ENCODE data around the gene CHAF1A.

Gene CHAF1A

GRCh38 chr19:4430760-4431159 is 28.3 kb downstream of the CHAF1A start:
- Mint-ChIP-seq H3K36me3 (peaks cover 40% of the 10 kb centered on the region), H3K27me3 (no peaks in the 10 kb centered on the region), H3K4me3 (peak overlapping the region; percentile 28), H3K27ac (peak overlapping the region; percentile 84), H3K9me3 (no peaks in the 10 kb centered on the region), H3K4me1 (peaks cover 41% of the 10 kb centered on the region)
- ATAC-seq: peak; percentile 70

- peaks cover 36% of the 10 kb centered on the region for H3K36me3 Mint-ChIP-seq
- H3K9me3 Mint-ChIP-seq: no peaks in the 10 kb centered on the region
- H3K4me1 Mint-ChIP-seq: peaks cover 41% of the 10 kb centered on the region
- peak overlapping the region; percentile 84 for H3K27ac Mint-ChIP-seq
- ATAC-seq: peak; percentile 51
- peak overlapping the region; percentile 28 for H3K4me3 Mint-ChIP-seq
- H3K27me3 Mint-ChIP-seq: no peaks in the 10 kb centered on the region
Observed at GRCh38 chr19:4431296-4431695, 28.9 kb downstream of the CHAF1A start.

- Mint-ChIP-seq H3K9me3 (no peaks in the 10 kb centered on the region), H3K4me1 (peaks cover 41% of the 10 kb centered on the region), H3K36me3 (peaks cover 36% of the 10 kb centered on the region), H3K27me3 (no peaks in the 10 kb centered on the region), H3K27ac (peak overlapping the region; percentile 84), H3K4me3 (peak overlapping the region; percentile 65)
- peak; percentile 84 for ATAC-seq
Observed at GRCh38 chr19:4431808-4432674, 29.6 kb downstream of the CHAF1A start.

GRCh38 chr19:4432918-4433506 is 30.6 kb downstream of the CHAF1A start:
- H3K4me3 Mint-ChIP-seq: no peak overlapping the region
- ATAC-seq: no peak

GRCh38 chr19:4434391-4434790 is 32.0 kb downstream of the CHAF1A start:
- Mint-ChIP-seq H3K27me3 (no peaks in the 10 kb centered on the region), H3K4me3 (no peak overlapping the region), H3K36me3 (peaks cover 28% of the 10 kb centered on the region), H3K4me1 (peaks cover 41% of the 10 kb centered on the region), H3K9me3 (no peaks in the 10 kb centered on the region), H3K27ac (no peak overlapping the region)
- ATAC-seq: no peak

More at GRCh38 chr19:4432918-4433506, 30.6 kb downstream of the CHAF1A start:
- Mint-ChIP-seq H3K27me3 (no peaks in the 10 kb centered on the region), H3K9me3 (no peaks in the 10 kb centered on the region), H3K36me3 (peaks cover 36% of the 10 kb centered on the region), H3K27ac (peak overlapping the region; percentile 84), H3K4me1 (peaks cover 41% of the 10 kb centered on the region)

- no peak for ATAC-seq
- H3K36me3 Mint-ChIP-seq: peaks cover 27% of the 10 kb centered on the region
- no peak overlapping the region for H3K27ac Mint-ChIP-seq
Observed at GRCh38 chr19:4436231-4436630, 33.8 kb downstream of the CHAF1A start.

GRCh38 chr19:4437103-4437502 is 34.7 kb downstream of the CHAF1A start:
- H3K4me3 Mint-ChIP-seq: no peak overlapping the region
- no peaks in the 10 kb centered on the region for H3K9me3 Mint-ChIP-seq

More at GRCh38 chr19:4436231-4436630, 33.8 kb downstream of the CHAF1A start:
- no peak overlapping the region for H3K4me3 Mint-ChIP-seq
- peaks cover 26% of the 10 kb centered on the region for H3K4me1 Mint-ChIP-seq
- no peaks in the 10 kb centered on the region for H3K9me3 Mint-ChIP-seq
- no peaks in the 10 kb centered on the region for H3K27me3 Mint-ChIP-seq

GRCh38 chr19:4439243-4439642 is 36.8 kb downstream of the CHAF1A start:
- H3K9me3 Mint-ChIP-seq: no peaks in the 10 kb centered on the region
- H3K27ac Mint-ChIP-seq: no peak overlapping the region
- H3K27me3 Mint-ChIP-seq: no peaks in the 10 kb centered on the region
- peaks cover 21% of the 10 kb centered on the region for H3K36me3 Mint-ChIP-seq
- no peak overlapping the region for H3K4me3 Mint-ChIP-seq
- peaks cover 25% of the 10 kb centered on the region for H3K4me1 Mint-ChIP-seq
- ATAC-seq: no peak

More at GRCh38 chr19:4437103-4437502, 34.7 kb downstream of the CHAF1A start:
- H3K36me3 Mint-ChIP-seq: peaks cover 27% of the 10 kb centered on the region
- no peak overlapping the region for H3K27ac Mint-ChIP-seq
- no peak for ATAC-seq
- peaks cover 21% of the 10 kb centered on the region for H3K4me1 Mint-ChIP-seq
- H3K27me3 Mint-ChIP-seq: no peaks in the 10 kb centered on the region

GRCh38 chr19:4441994-4442818 is 39.8 kb downstream of the CHAF1A start:
- Mint-ChIP-seq H3K27ac (peak overlapping the region; percentile 84), H3K4me3 (peak overlapping the region; percentile 76), H3K9me3 (no peaks in the 10 kb centered on the region), H3K27me3 (no peaks in the 10 kb centered on the region), H3K36me3 (peaks cover 18% of the 10 kb centered on the region), H3K4me1 (peaks cover 19% of the 10 kb centered on the region)
- ATAC-seq: peak; percentile 69

- Mint-ChIP-seq H3K4me3 (no peak overlapping the region), H3K27ac (peak overlapping the region; percentile 84), H3K9me3 (no peaks in the 10 kb centered on the region), H3K4me1 (peaks cover 19% of the 10 kb centered on the region), H3K27me3 (no peaks in the 10 kb centered on the region), H3K36me3 (peaks cover 18% of the 10 kb centered on the region)
- no peak for ATAC-seq
Observed at GRCh38 chr19:4442819-4443146, 40.3 kb downstream of the CHAF1A start.

- no peak for ATAC-seq
- Mint-ChIP-seq H3K27ac (peak overlapping the region; percentile 84), H3K9me3 (no peaks in the 10 kb centered on the region), H3K36me3 (peaks cover 19% of the 10 kb centered on the region), H3K27me3 (no peaks in the 10 kb centered on the region), H3K4me3 (no peak overlapping the region), H3K4me1 (peaks cover 19% of the 10 kb centered on the region)
Observed at GRCh38 chr19:4443188-4443587, 40.7 kb downstream of the CHAF1A start.

- H3K9me3 Mint-ChIP-seq: no peaks in the 10 kb centered on the region
- no peak overlapping the region for H3K27ac Mint-ChIP-seq
- no peaks in the 10 kb centered on the region for H3K27me3 Mint-ChIP-seq
- H3K4me3 Mint-ChIP-seq: no peak overlapping the region
- peaks cover 28% of the 10 kb centered on the region for H3K36me3 Mint-ChIP-seq
- no peak for ATAC-seq
- H3K4me1 Mint-ChIP-seq: peaks cover 19% of the 10 kb centered on the region
Observed at GRCh38 chr19:4443966-4444764, 41.7 kb downstream of the CHAF1A start.

- no peak overlapping the region for H3K4me3 Mint-ChIP-seq
- H3K27me3 Mint-ChIP-seq: no peaks in the 10 kb centered on the region
- ATAC-seq: no peak
- H3K27ac Mint-ChIP-seq: no peak overlapping the region
- H3K36me3 Mint-ChIP-seq: peaks cover 28% of the 10 kb centered on the region
- peaks cover 19% of the 10 kb centered on the region for H3K4me1 Mint-ChIP-seq
- no peaks in the 10 kb centered on the region for H3K9me3 Mint-ChIP-seq
Observed at GRCh38 chr19:4444765-4445741, 42.6 kb downstream of the CHAF1A start.

Measured in stimulated activated memory B cell treated with anti-CD40 and anti-IgM and Interleukin-4, amounts not matched to agents 10 μg/mL and 1 μg/mL and 100 μg/mL, for 72 hours (primary cell).